ENCODE measurements around the gene CCNF.
"Not testable (repeated sequence)": the region's sequence is repeated elsewhere in the genome, so short reads cannot be mapped to it uniquely, and the experiment has no call there.

Gene CCNF

GRCh38 chr16:2429771-2430663, 770 bp downstream of the CCNF start:
- DNase-seq = no peak

- DNase-seq = no peak
Observed at GRCh38 chr16:2432286-2432685, 3.0 kb downstream of the CCNF start.

GRCh38 chr16:2432801-2433505, 3.7 kb downstream of the CCNF start:
- no peak for DNase-seq

GRCh38 chr16:2435236-2435635, 6.0 kb downstream of the CCNF start:
- not testable (repeated sequence) for DNase-seq

- DNase-seq = no peak
Observed at GRCh38 chr16:2436110-2436509, 6.9 kb downstream of the CCNF start.

GRCh38 chr16:2437032-2437790, 8.0 kb downstream of the CCNF start:
- no peak for DNase-seq

GRCh38 chr16:2438121-2438520, 8.9 kb downstream of the CCNF start:
- DNase-seq = no peak

- DNase-seq = no peak
Observed at GRCh38 chr16:2439598-2439997, 10.4 kb downstream of the CCNF start.

GRCh38 chr16:2441143-2441804, 12.0 kb downstream of the CCNF start:
- DNase-seq = not testable (repeated sequence)

GRCh38 chr16:2443555-2443954, 14.3 kb downstream of the CCNF start:
- DNase-seq = no peak

- DNase-seq = no peak
Observed at GRCh38 chr16:2447920-2448583, 18.8 kb downstream of the CCNF start.

- DNase-seq = no peak
Observed at GRCh38 chr16:2449118-2449517, 19.9 kb downstream of the CCNF start.

GRCh38 chr16:2450535-2450934, 21.3 kb downstream of the CCNF start:
- no peak for DNase-seq

- DNase-seq = no peak
Observed at GRCh38 chr16:2450975-2451381, 21.7 kb downstream of the CCNF start.

- DNase-seq = no peak
Observed at GRCh38 chr16:2451851-2452320, 22.6 kb downstream of the CCNF start.

GRCh38 chr16:2452650-2453049, 23.4 kb downstream of the CCNF start:
- DNase-seq = no peak

- DNase-seq = no peak
Observed at GRCh38 chr16:2455081-2455845, 26.0 kb downstream of the CCNF start.

GRCh38 chr16:2456551-2457153, 27.4 kb downstream of the CCNF start:
- no peak for DNase-seq

GRCh38 chr16:2457267-2457666, 28.0 kb downstream of the CCNF start:
- DNase-seq = no peak

- DNase-seq = no peak
Observed at GRCh38 chr16:2457946-2458345, 28.7 kb downstream of the CCNF start.
